ENCODE results near the gene FAM193A. TPM values are rescaled to one million over a fixed set of nuclear protein-coding genes. Genes with fewer than 3 reads are reported as not detected.

The FAM193A gene
- total RNA-seq, 1 donor from 2014 or later = 28.9 TPM

DNA sequence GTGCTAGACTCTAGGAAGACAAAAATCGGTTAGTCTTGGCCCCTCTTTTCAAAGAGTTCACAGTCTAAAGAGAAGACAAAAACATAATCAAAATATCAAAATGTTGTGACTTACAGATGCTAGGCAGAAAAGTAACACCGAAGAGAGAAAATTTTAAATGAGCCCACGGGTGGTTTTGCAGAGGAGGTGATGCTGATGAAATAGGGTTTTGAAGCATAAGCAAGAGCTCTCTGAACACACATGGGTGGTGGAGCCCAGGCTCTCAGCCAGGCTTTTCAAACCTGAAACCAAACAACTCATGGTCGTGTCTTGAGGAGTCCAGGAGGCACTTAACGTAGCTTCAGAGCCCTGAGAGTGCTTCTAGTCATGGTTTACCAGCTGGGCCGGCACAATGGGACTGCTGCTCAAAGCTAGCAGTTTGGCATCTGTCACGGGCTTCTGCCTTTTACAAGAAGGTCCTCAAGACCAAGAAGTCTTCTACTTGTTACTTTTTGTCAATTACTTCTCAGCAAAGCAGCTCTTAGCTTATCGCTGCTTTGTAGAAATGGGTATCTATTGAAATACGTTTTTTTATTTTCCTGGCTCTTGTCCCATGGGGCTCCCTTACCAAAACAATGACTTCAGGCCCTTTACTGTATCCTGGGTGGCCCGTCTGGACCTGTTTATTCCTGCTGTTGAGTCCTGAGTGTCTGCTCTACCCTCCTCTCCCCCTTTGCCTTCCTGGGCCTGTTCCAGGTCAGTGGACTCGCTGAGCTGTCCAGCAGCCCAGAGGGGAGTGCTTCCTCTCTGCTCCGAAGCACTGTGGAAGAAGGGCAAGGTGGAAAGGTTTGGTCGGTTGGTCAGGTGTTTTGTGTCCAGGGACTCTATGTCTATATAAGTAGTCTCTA, 150.2 kb downstream of the FAM193A start:
- intact Hi-C loops (cut with DNase I) = no loop called here
- Histone ChIP-seq H3K4me3 (no peak overlapping the region), H3K4me1 (no peaks in the 10 kb centered on the region), H3K36me3 (peaks cover 68% of the 10 kb centered on the region), H3K27me3 (no peaks in the 10 kb centered on the region), H3K9me3 (no peaks in the 10 kb centered on the region), H3K27ac (no peak overlapping the region)
- TF ChIP-seq, protein P1, sequence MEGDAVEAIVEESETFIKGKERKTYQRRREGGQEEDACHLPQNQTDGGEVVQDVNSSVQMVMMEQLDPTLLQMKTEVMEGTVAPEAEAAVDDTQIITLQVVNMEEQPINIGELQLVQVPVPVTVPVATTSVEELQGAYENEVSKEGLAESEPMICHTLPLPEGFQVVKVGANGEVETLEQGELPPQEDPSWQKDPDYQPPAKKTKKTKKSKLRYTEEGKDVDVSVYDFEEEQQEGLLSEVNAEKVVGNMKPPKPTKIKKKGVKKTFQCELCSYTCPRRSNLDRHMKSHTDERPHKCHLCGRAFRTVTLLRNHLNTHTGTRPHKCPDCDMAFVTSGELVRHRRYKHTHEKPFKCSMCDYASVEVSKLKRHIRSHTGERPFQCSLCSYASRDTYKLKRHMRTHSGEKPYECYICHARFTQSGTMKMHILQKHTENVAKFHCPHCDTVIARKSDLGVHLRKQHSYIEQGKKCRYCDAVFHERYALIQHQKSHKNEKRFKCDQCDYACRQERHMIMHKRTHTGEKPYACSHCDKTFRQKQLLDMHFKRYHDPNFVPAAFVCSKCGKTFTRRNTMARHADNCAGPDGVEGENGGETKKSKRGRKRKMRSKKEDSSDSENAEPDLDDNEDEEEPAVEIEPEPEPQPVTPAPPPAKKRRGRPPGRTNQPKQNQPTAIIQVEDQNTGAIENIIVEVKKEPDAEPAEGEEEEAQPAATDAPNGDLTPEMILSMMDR (IDR thresholded peaks at IDR 0.05) = no peak
- ATAC-seq (peak; percentile 66), DNase-seq (no peak)

DNA sequence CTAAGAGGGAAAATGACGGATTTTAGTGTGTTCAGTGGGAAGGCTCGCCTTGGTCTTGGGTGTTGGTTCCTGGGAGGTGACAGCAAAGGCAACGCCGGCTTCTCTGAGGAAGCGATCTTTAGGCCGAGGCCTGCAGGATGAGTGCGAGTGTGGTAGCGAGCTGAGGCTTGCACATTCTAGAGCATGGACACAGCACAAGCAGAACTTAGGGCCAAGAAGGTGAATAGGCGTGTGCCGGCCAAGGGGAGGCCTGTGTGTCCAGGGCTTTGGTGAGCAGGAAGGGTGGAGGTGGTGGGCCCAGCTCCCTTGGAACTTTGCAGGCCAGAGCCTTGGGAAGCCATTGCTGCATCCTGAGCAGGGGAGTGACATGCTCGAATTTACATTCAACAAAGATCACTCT, 151.8 kb downstream of the FAM193A start:
- intact Hi-C loops (cut with DNase I) = no loop called here
- ATAC-seq (no peak), DNase-seq (no peak)
- H3K9me3 ChIP-seq = no peaks in the 10 kb centered on the region
- H3K27ac ChIP-seq = no peak overlapping the region
- peaks cover 85% of the 10 kb centered on the region for H3K36me3 ChIP-seq
- no peak overlapping the region for H3K4me3 ChIP-seq
- H3K4me1 ChIP-seq = no peaks in the 10 kb centered on the region
- TF ChIP-seq, protein P1 (IDR thresholded peaks at IDR 0.05) = no peak
- H3K27me3 ChIP-seq = no peaks in the 10 kb centered on the region

DNA sequence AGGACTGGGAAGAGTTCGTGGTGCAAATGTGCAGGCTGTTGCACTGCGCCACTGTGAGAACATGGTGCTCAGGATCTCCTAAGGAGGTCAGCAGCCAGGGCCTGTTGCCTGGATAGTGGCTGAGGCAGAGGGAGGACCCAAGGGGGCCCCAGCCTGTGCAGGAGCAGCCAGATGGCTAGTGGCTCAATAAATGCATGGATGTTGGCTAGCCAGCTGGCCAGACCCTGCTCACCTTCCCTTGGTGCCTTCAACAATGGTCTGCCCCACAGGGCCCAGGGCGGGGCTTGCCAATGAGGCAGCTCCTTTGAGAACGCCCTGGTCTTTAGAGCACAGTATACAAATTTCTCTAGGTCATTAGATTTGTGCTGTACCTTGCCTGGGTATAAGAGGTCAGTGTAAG, 152.2 kb downstream of the FAM193A start:
- no peak for DNase-seq
- Histone ChIP-seq H3K9me3 (no peaks in the 10 kb centered on the region), H3K27ac (no peak overlapping the region), H3K27me3 (no peaks in the 10 kb centered on the region), H3K4me3 (no peak overlapping the region), H3K36me3 (peaks cover 88% of the 10 kb centered on the region), H3K4me1 (no peaks in the 10 kb centered on the region)
- TF ChIP-seq, protein P1 (IDR thresholded peaks at IDR 0.05) = no peak
- no peak for ATAC-seq
- intact Hi-C loops (cut with DNase I) = no loop called here

DNA sequence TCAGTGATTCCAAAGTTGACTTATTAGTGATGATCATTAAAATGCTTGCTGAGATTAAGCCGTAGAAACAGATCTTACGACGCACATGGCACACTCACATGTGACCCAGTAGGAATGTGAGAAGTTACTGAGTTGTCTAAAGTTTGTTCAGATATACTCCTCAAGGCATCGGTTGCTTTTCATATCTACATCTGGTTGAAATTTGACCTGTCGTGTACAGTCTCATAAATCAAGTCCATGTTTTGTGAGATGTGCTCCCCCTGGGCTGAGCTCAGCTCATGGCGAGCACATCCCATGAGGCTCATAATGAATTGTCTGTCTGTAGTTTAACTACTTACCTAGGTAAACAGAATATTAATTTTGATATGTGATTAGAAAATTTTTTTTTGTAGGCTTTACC, 152.7 kb downstream of the FAM193A start:
- Histone ChIP-seq H3K36me3 (peaks cover 88% of the 10 kb centered on the region), H3K4me3 (no peak overlapping the region), H3K4me1 (no peaks in the 10 kb centered on the region), H3K27me3 (no peaks in the 10 kb centered on the region), H3K9me3 (no peaks in the 10 kb centered on the region), H3K27ac (no peak overlapping the region)
- TF ChIP-seq, protein P1 (IDR thresholded peaks at IDR 0.05) = no peak
- DNase-seq = no peak
- intact Hi-C loops (cut with DNase I) = no loop called here
- ATAC-seq = no peak

DNA sequence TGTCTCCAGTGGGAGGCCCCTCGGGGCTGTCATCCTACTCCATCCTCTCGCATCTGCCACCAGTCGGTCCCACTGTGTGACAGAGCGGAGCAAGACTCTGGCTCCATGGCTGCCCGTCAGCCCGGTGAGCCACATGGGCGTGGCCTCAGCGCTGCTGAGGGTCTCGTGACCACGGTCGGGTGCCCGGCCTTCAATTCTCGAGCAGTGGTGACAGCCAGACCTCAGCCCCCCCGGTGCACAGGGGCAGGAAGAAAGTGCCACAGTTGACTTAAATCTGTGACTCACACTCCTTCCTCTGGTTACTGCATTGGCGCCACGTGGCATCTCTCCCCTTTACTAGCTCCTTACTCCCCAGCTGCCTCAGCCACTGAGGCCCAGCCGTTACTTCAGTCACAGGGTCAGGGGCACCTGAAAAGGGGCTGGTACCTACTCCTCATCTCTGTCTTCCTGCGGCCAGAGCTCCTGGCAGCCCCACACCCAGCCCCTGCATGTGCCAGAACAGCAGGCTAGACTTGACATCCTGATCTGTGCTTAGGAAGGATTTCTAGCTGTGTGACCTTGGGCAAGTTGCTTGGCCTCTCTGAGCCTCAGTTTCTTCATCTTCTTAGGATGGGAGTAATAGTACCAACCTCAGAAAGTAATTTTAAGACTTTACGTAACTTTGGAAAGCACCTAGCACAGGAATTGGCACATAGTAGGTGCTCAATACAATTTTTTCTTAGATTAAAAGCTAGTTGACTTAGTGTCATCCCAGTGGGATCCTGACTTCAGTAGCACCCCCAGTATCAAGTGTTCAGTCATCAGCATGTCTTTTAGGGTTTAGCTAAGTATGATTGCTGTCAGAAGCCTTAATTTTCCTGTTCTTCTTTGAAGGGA, 153.6 kb downstream of the FAM193A start:
- no peak overlapping the region for H3K27ac ChIP-seq
- H3K27me3 ChIP-seq = no peaks in the 10 kb centered on the region
- no peaks in the 10 kb centered on the region for H3K9me3 ChIP-seq
- intact Hi-C loops (cut with DNase I) = no loop called here
- TF ChIP-seq, protein P1 (IDR thresholded peaks at IDR 0.05) = no peak
- H3K4me3 ChIP-seq = no peak overlapping the region
- DNase-seq (no peak), ATAC-seq (no peak)
- no peaks in the 10 kb centered on the region for H3K4me1 ChIP-seq
- peaks cover 88% of the 10 kb centered on the region for H3K36me3 ChIP-seq

All from upper lobe of right lung (tissue), 1 donor.